ENCODE measurements around the gene EPS8L2.
"Not testable (repeated sequence)": the region's sequence is repeated elsewhere in the genome, so short reads cannot be mapped to it uniquely, and the experiment has no call there.

Gene EPS8L2

DNA sequence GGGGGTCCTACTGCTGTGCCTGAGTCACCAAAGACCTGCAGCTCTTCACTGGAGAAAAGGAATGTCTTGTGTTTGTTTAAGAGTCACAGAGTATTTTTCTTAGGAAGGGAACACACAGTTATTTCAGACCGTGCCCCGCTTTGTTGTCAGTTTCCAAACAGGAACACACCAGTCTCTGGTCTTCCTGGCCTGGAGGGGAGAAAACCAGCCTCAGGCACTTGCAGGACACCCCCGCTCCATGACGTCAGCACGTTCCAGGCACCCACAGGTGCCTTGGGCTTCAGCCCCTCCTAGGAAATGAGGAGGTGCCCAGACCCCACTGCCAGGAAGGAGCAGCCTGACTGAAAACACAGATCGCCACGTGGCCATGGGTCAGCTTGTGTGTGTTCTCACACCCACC lies 16.4 kb upstream of the EPS8L2 start:
- DNase-seq, result no peak

DNA sequence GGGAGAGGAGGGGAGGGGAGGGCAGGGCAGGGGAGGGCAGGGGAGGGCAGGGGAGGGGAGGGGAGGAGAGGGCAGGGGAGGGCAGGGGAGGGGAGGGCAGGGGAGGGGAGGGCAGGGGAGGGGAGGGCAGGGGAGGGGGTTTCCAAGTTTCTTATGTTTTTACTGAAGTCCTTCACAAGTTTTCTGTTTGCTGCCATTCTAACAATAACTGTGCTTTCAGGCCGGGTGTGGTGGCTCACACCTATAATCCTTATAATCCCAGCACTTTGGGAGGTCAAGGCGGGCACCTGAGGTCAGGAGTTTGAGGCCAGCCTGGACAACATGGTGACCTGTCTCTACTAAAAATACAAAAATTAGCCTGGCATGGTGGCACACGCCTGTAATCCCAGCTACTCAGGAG lies 15.8 kb upstream of the EPS8L2 start:
- not testable (repeated sequence) for DNase-seq

DNA sequence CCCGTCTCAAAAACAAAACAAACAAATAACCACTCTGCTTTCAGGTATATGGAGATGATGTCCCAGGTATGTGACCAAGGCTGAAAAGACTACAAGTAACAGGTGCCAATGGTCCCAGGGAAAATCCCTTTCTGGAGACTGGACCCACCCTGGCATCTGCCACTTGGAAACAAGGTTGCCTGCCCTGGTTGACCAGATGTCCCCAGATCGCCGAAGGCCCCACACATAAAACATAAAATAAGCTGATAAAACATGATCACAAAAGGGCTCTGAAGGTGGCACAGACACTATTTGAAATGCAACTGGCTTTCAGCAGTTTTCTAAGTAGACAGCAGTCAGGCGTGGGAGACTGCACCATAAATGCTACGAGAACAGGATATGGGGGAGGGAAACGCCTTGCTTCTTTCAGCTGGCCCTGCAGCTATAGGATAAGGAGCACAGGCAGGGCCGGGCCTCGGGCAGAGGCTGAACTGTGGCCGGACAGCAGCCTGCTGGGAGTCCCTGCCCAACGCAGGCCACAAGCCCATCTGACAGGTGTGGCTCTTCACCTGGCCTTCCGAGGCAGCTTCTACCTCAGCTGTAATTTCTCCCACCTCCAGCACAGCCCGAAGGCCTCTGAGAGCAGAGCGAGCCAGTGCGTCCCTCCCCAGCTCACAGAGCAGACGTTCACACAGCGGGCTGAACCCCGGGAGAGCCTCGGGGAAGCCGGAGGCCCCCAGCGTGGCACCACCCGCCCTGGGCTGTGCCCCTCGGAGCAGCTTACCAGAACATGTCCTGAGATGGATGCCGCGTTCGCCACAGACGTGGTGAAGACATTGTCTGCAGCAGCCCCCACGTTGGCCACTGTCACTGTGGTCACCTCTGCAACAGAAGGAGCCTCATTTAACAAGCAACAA lies 15.0 kb upstream of the EPS8L2 start:
- no peak for DNase-seq

DNA sequence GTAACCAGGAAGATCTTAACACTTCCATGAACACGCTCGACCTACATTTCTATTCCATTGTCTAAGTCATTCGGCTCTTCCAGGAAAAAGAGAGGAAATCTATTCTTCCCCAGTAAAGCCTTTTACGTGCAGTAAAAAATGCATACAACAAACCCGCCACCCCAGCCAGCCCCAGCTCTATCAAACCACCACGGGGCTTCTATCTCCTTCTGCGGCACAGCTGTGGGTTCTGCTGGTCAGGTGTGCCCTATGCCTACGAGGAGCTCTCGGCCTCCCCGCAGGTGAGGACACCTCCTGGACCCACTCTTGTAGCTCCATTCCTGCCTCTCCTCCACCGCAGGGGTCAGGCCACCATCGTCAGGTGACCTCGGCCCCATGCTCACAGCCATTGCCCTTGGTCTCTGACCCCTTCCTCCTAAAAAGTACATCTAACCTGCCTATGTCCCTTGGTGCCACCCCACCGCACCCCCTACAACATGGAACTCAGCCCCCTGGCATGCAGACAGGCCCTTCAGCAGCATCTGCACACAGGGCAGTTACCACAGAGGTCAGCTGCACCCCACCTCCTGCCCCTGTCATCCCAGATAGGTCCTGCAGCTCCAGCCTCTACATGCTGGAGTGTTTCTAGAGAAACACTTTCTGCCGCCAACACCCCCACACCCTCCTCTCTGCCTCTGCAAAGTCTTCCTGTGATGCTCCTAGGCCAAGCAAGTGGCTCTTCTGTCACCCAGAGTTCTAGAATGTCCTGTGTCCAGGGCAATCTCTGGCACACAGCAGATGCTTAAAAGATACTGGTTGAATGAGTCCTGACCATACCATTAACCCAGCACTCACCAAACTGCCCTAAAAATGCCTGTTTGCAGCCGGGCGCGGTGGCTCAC lies 14.1 kb upstream of the EPS8L2 start:
- no peak for DNase-seq

DNA sequence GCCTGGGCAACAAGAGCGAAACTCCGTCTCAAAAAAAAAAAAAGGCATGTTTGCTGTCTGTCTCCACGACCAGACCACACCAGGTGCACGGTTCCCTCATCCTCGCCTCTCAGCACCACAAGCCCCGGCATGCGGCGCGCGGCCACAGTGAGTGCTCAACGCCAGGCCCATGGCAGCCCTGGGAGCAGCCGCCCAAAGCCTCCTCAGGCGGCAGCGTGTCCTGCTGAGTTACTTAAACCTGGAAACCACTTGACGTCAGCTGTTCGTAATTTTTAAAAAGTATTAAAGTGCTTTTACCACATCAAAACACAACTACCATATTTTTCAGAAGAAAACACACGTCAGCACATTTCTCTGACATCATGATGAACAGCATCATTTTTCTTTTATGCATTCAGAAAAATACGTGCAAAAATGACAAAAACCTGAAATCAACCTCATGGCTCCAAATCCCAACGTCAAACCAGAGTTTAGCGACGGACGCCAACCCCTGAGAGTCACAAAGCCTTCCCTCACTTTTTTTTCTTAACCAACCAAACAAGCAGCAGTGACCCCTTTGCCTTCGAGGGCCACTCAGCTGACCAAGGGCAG lies 13.1 kb upstream of the EPS8L2 start:
- DNase-seq, result no peak

DNA sequence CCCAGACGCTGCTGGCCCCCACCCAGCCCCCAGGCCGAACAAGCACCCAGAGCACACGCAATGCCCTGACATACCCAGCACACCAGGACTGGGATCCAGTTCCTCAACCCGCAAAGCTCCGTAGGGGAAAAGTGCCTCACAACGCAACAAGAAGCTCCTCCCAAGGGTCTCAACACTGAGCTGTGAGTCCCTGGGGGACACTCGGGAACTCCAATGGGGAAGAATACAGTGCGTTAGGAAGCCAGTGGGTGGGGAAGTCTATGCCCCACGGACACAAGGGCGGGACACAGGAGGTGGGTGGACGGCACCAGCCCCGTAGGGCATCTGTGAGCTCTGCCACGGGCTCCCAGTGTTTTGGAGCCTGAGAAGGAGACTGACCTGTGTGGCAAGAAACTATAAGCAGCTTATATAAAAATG lies 12.6 kb upstream of the EPS8L2 start:
- DNase-seq, result no peak

DNA sequence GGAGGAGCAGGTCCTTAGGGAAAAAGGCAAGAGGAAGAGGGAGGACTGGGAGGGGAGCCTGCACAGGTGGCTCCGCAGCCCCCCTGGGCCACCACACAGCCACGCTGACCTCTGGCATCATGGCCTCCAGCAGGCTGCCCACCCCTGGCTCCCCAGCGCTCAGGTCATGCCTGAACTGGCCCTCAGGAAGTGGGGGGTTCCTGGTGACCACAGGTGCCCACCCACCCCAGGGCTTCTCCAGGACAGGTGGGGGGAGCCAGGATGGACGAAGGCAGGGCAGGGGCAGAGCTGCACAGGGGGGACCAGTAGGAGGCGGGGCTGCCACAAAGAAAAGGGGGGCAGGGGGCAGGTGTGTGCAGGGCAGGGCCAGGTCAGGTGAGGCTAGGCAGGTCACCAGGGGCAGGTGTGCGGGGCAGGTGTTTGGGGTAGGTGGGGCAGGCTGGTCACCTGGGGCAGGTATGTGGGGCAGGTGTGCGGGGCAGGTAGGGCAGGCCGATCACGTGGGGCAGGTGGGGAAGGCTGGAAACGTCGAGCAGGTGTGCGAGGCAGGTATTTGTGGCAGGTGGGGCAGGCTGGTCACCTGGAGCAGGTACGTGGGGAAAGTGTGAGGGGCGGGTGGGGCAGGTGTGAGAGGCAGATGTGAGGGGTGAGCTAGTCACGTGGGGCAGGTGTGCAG lies 12.0 kb upstream of the EPS8L2 start:
- no peak for DNase-seq

DNA sequence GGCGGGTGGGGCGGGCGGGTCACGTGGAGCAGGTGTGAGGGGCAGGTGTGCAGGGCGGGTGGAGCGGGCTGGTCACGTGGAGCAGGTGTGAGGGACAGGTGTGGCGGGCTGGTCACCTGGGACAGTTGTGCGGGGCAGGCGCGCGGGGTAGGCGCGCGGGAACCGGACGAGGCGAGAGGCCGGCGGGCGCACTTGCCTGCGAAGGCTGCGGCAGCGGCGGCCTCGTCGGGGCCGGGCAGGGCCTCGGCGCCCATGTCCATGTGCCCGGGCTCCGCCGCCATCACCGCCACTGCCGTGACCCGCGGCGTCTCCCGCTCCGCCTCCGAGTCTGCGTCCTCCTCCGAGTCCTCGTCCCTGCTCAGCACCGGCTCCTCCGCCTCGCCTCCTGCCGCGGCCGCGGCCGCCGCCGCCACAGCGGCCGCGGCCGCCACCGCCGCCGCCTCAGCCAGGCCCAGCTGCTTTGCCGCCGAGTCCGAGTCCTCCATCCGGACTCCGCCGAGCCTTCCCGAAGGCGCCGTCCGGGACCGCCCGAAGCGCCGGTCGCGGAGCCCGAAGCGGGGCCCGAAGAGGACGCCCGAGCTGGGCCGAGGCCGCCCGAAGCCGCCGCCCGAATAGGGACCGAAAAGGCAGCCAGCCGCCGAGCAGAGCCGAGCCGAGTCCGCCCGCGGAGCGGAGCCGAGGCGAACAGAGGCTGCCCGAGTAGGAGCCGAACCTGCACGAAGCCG lies 11.3 kb upstream of the EPS8L2 start, which contains the start of gene DEAF1:
Gene DEAF1, minus strand, starts transcription at position 660 of the 725 bp plus-strand sequence. Its CDS starts 175 bp downstream, at position 485.
- peak in 49 of 51 donors; percentile 83 to 99 (median 95) for DNase-seq

DNA sequence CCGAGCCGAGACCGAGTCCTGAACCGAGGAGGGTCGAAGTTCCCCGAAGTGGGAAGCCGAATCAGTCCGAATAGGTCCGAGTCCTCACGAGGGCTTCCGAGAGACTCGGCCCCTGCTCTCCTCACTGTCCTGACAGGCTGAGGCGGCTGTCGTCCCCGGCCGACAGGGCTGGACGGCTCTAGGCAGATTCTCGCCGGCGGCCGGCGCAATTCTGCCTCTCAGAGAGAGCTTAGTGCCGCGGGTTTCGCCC lies 10.8 kb upstream of the EPS8L2 start:
- DNase-seq, result peak in 2 of 51 donors; percentile 99

DNA sequence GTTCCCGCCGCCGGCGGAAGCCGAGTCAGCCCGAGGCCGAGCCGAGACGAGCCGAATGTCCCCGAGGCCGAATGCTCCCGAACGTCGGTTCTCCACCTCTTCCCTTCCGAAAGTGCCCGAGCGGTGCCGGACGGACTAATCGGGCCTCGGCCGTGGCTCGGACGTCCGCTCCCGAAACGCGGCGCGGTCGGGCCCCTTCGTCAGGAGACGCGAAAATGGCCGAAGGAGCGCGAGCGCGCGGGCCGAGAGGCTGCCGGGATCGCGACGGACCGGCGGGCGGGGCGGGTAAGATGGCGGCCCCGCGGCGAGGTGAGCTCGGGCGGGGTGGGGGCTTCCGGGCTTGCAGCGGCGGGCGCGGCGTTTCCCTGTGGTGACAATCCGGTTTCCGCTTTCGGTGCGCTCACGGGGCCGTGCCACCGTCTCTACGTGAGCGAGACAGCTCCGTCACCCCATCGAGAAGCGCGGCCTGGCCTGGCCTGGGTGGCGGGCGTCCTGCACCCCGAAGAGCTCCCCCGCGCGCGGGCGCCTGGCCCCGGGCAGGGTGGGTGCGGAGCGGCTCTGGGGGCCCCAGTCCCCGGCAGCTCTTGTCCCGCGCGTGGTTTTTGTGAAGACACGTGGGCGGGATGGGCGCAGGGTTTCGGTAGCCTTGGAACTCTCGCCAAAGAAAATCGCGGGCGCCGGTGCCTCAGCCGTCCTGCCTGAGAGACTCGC lies 10.3 kb upstream of the EPS8L2 start, which contains the start of gene TMEM80:
Gene TMEM80, plus strand, starts transcription at position 279 of the 711 bp plus-strand sequence. Its CDS starts 12 bp downstream, at position 291.
- peak; percentile 82 to 99 (median 97) for DNase-seq

DNA sequence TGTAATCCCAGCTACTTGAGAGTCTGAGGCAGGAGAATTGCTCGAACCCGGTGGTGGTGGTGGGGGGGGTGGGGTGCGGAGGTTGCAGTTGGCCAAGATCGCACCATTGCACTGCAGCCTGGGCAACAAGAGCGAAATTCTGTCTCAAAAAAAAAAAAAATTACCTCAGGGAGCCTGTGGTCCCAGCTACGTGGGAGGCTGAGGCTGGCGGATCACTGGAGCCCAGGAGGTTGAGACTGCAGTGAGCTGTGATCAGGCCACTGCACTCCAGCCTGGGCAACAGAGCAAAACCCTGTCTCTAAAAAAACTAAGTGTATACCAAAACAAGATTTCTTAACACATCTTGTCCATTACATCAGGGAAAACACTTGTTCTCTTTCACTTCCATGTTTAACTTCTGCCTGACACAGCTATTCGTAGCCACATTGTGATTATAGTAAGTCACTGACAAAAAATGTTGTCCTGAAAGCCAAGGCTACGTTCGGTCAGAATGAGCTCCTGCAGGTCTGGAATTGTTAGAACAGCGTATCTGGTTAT lies 9.0 kb upstream of the EPS8L2 start:
- DNase-seq, result peak in 1 of 51 donors; percentile 17

DNA sequence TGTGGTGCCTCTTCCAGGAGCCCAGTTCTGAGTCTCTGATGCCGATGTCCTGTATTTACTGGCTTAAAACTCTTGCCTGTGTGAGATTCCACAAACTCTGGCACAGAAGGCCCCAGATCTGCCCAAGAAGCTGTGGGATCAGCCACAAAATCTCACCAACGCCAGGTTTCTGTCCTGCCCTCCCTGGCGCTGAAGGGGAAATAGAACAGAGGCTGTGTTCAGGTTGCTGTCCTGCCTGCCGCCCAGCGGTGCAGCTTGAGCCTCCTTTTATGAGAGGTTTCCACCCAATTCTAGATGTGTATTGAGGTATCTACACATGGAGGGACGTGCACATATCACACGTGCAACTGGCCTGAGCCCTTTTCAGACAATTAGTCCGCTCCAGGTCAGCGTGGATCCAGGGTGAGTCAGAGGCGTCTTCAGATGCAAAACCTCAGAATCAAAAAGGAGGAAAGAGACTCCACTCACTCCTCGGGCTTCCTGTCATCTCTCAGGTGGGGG lies 8.2 kb upstream of the EPS8L2 start:
- DNase-seq, result no peak

DNA sequence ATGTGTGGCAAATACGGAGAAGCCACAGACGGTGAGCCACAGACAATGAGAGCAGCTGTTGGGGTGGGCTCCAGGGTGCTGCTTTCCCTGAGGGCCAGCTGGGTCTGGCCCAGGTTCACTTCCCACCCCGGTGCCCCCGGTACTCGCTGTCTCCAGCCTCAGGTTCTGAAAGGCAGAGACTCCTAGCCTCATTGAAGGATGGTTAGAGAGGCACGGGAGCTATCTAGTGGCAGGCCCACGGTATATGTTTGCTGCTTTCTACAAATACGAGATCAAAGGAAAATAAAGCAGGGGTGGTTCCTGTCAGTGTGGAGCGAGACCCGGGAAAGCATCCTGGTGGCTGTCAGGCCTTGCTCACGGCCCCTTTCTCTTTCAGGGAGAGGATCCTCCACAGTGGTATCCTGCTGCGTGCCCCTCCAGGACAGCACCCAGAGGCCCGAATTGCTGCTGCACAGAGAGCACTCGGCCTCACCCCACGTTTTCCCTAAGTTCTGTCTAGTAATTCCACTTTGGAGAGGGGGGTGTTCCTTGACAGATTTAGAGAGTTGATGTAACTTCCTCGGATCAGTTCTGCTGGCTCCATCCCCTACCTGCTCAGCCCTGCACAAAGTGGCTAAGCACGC lies 7.4 kb upstream of the EPS8L2 start:
- DNase-seq, result no peak

DNA sequence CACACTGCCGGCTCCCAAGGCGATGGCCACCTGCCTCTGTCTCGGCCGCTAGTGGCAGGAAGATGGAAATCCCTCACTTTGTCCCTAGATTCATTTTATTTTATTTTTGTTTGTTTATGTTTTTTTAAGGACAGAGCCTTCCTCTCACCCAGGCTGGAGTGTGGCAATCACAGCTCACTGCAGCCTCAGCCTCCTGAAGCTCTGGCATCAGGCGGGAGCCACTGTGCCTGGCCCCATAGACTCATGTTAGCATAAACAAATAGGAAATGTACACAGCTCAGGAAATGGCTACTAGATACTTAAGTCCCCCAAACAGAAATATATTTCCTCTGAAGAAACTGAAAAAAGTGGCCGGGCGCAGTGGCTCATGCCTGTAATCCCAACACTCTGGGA lies 6.9 kb upstream of the EPS8L2 start:
- no peak for DNase-seq

DNA sequence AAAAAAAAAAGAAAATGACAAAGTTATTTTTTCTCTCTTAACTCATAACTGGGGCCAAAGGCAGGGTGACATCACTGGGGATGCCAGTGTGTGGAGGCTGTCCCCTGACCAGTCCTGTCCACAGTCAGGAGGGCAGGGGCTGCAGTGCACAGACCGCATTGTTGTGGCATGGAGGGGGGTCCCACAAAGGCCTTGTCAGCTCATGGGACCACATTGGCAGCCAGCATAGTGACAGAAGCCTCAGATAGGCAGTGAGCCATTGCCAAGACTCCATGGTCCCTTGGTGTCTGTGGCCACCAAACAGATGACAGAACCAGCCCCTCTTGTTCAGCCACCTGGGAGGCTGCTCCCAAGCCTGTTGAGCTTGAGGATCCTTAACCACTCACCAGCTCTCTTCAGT lies 6.3 kb upstream of the EPS8L2 start:
- DNase-seq, result no peak

DNA sequence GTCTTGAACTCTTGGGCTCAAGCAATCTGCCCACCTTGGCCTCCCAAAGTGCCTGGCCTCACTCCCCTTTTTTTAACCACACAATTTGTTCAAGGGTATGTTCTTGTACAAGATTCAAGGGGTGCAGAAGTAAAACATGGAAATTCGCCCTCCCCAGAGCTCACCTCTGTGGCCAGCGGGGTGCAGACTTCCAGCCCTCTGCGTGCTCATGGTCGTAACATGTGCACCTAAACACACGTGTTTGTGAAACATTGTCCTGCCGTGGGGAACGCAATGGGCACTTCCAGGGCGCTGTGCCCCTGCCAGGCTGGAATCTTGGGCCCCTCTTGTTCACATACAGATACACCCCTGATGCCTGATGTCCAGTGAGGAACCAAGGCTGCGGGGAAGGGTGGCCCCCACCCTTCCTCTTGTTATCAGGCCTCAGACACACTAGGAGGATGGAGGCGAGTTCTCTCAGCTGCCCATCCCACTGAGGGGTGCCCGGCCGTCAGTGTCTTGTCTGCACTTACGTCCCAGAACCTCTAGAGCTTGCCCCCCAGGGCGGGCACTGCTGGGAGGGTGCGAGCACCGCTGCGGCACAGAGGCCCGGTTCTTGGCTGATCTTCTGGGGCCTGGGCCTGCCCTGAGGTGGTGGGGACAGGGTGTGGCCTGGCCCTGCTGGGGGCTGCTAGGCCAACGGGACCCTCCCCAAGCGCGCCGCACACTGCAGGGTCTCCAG lies 4.1 kb upstream of the EPS8L2 start:
- DNase-seq, result no peak

DNA sequence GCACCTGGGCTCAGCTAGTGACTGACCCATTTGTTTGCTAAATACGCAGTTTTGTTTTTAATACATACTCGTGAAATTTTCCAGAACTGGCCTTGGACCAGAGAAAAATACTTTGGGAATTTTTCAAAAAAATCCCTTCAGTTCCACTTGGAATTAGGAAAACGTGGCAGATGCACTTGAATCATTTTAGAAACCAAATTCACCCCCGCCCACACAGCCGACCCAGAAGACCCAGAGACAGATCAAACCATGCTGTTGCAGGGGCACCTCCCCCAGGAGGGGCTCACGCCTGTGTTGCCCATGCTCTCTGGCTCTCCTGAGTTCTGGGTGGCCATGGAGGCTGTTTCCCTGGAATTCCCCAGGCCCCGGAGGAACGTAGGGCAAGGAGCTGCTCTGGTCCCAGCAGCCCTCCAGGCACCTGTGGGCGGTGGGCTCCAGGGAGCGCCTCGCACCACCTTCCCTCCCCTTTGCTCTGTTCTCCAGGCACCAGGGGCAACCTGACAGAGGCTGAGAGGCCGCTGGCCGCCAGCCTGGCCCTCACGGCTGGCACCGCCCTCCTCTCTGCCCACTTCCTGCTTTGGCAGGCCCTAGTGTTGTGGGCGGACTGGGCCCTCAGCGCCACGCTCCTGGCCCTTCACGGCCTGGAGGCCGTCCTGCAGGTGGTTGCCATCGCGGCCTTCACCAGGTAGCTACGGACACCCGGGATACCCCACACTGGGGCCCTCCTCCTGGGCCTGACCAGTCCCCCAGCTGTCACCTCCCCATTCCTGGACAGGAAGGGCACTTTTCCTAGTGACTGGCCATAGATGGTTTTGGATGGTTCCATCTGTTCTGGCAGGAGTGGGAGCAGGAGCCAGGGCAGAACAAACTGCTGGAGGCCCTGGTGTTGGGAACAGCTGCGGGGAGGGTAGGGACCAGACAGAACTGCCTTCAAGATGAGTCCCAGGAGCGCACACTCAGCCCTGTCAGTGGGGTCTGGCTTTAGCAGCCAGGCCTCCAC lies 3.3 kb upstream of the EPS8L2 start:
- DNase-seq, result peak in 8 of 51 donors; percentile 14 to 50 (median 28)

All from hypothalamus (tissue), 51 donors.